HG03558 (cell line): ENCODE data around the gene ADPRH.

Experiments
- ATAC-seq: cut with Tn5 transposase; IDR thresholded peaks from one replicate; pipeline ENCODE4 v1.9.1; 2021; ENCODE audit warnings: moderate number of reproducible peaks; ENCODE audit not compliant: unreplicated experiment; ENCODE audit errors: extremely low read depth

ADPRH gene

GRCh38 chr3:119625451-119626153, 46.3 kb downstream of the ADPRH start:
- ATAC-seq: no peak

GRCh38 chr3:119626196-119626595, 46.9 kb downstream of the ADPRH start:
- ATAC-seq: no peak

- ATAC-seq: no peak
These were observed 48.2 kb downstream of the ADPRH start for GRCh38 chr3:119627461-119627860.

- ATAC-seq: no peak
These were observed 49.1 kb downstream of the ADPRH start for GRCh38 chr3:119628390-119628789.

GRCh38 chr3:119628816-119629445, 49.6 kb downstream of the ADPRH start:
- no peak for ATAC-seq

GRCh38 chr3:119630128-119630879, 51.0 kb downstream of the ADPRH start:
- no peak for ATAC-seq

GRCh38 chr3:119630880-119631329, 51.6 kb downstream of the ADPRH start:
- no peak for ATAC-seq

GRCh38 chr3:119631516-119631915, 52.2 kb downstream of the ADPRH start:
- no peak for ATAC-seq

- no peak for ATAC-seq
These were observed 52.9 kb downstream of the ADPRH start for GRCh38 chr3:119632216-119632615.

GRCh38 chr3:119632829-119633228, 53.5 kb downstream of the ADPRH start:
- ATAC-seq: no peak

GRCh38 chr3:119635719-119636118, 56.4 kb downstream of the ADPRH start:
- no peak for ATAC-seq

- ATAC-seq: no peak
These were observed 57.0 kb downstream of the ADPRH start for GRCh38 chr3:119636249-119636648.

GRCh38 chr3:119636891-119637611, 57.8 kb downstream of the ADPRH start:
- no peak for ATAC-seq

- peak; percentile 19 for ATAC-seq
These were observed 58.6 kb downstream of the ADPRH start for GRCh38 chr3:119637679-119638477.
